Neural crest cell (in vitro differentiated cells): ENCODE data around the gene DENND1A. TPM values are rescaled to one million over a fixed set of nuclear protein-coding genes. Genes with fewer than 3 reads are reported as not detected.
A peak's percentile ranks its signal among the peaks of the same experiment; 100 is the strongest.

ENCODE experiments used
- DNase-seq: peaks from one replicate; pipeline ENCODE4 v3.0.0; 2021; ENCODE audit warnings: low read depth, mixed read lengths, low spot score
- H3K27ac Mint-ChIP-seq: one replicate; pipeline ENCODE4 v1.8.0; 2021; ENCODE audit warnings: mild to moderate bottlenecking, mixed read lengths; ENCODE audit not compliant: unreplicated experiment
- H3K27me3 Mint-ChIP-seq: 2 replicates; pipeline ENCODE4 v1.8.0; 2021; ENCODE audit warnings: low read depth, mild to moderate bottlenecking, mixed read lengths
- H3K36me3 Mint-ChIP-seq: 2 replicates; pipeline ENCODE4 v1.8.0; 2021; ENCODE audit warnings: low read depth, mild to moderate bottlenecking, mixed read lengths
- H3K4me1 Mint-ChIP-seq: 2 replicates; pipeline ENCODE4 v1.8.0; 2021; ENCODE audit warnings: mixed read lengths
- H3K4me3 Mint-ChIP-seq: one replicate; pipeline ENCODE4 v1.8.0; 2021; ENCODE audit warnings: mild to moderate bottlenecking, mixed read lengths
- H3K9me3 Mint-ChIP-seq: 2 replicates; pipeline ENCODE4 v1.8.0; 2021; ENCODE audit warnings: mixed read lengths
- CTCF ChIP-seq: fragments of 200-600 bp; sonication (generic); conservative IDR thresholded peaks from 2 replicates; pipeline ENCODE4 v1.5.0; 2021; ENCODE audit warnings: antibody characterized with exemption, mild to moderate bottlenecking
- total RNA-seq: library from RNA; stranded (reverse); gene quantifications from 2 replicates; pipeline ENCODE4 v1.2.1, GENCODE V29; 2021

Gene DENND1A
- total RNA-seq, 1 donor from 2014 or later, result 17.8 TPM

- no peak for DNase-seq
- Mint-ChIP-seq H3K4me1 (peaks cover 18% of the 10 kb centered on the region), H3K9me3 (no peaks in the 10 kb centered on the region), H3K36me3 (no peaks in the 10 kb centered on the region), H3K27me3 (no peaks in the 10 kb centered on the region), H3K4me3 (no peak overlapping the region), H3K27ac (no peak overlapping the region)
- TF ChIP-seq CTCF, result no peak
Observed at GRCh38 chr9:123341816-123342215, 588.1 kb downstream of the DENND1A start.

- Mint-ChIP-seq H3K4me1 (peaks cover 31% of the 10 kb centered on the region), H3K9me3 (no peaks in the 10 kb centered on the region), H3K27me3 (no peaks in the 10 kb centered on the region), H3K36me3 (no peaks in the 10 kb centered on the region), H3K4me3 (no peak overlapping the region), H3K27ac (peak overlapping the region; percentile 50)
- no peak for DNase-seq
- no peak for TF ChIP-seq CTCF
Observed at GRCh38 chr9:123339666-123340510, 590.0 kb downstream of the DENND1A start.

GRCh38 chr9:123338710-123339665, 590.9 kb downstream of the DENND1A start:
- Mint-ChIP-seq H3K4me1 (peaks cover 36% of the 10 kb centered on the region), H3K4me3 (no peak overlapping the region), H3K9me3 (no peaks in the 10 kb centered on the region), H3K27ac (no peak overlapping the region), H3K36me3 (no peaks in the 10 kb centered on the region), H3K27me3 (no peaks in the 10 kb centered on the region)
- no peak for DNase-seq
- TF ChIP-seq CTCF, result no peak

GRCh38 chr9:123337971-123338370, 592.0 kb downstream of the DENND1A start:
- no peaks in the 10 kb centered on the region for H3K36me3 Mint-ChIP-seq
- H3K4me1 Mint-ChIP-seq, result peaks cover 36% of the 10 kb centered on the region
- H3K4me3 Mint-ChIP-seq, result no peak overlapping the region
- DNase-seq, result no peak
- H3K9me3 Mint-ChIP-seq, result no peaks in the 10 kb centered on the region
- TF ChIP-seq CTCF, result no peak
- H3K27ac Mint-ChIP-seq, result no peak overlapping the region
- H3K27me3 Mint-ChIP-seq, result no peaks in the 10 kb centered on the region

GRCh38 chr9:123336959-123337358, 593.0 kb downstream of the DENND1A start:
- no peak overlapping the region for H3K27ac Mint-ChIP-seq
- no peaks in the 10 kb centered on the region for H3K27me3 Mint-ChIP-seq
- peaks cover 36% of the 10 kb centered on the region for H3K4me1 Mint-ChIP-seq
- TF ChIP-seq CTCF, result no peak
- no peaks in the 10 kb centered on the region for H3K9me3 Mint-ChIP-seq
- no peak overlapping the region for H3K4me3 Mint-ChIP-seq
- H3K36me3 Mint-ChIP-seq, result no peaks in the 10 kb centered on the region
- no peak for DNase-seq
